ENCODE results near the gene TRIM47. TPM values are rescaled to one million over a fixed set of nuclear protein-coding genes. Genes with fewer than 3 reads are reported as not detected.

The TRIM47 gene
- total and polyA plus RNA-seq, 7 donors, result 8.4 to 17.1 (median 10.9) TPM

DNA sequence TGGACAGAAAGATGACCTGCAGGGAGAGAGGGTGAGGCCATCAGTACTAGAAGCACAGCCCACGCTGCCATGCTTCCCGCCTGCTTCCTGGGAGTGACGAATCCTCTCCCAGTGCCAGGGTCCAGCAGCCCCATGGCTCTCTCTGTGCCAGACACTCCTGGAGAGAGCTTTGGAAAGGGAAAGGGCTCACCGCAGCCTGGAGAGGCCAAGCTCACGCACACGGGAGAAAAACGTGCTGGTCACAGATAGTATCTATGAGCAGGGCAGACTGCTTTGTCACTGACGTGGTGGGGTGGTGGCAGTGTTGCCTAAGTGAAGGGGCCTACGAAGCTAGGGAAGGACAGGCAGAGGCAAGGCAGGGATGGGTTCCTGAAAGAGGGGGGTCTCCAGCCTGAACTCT is 28.7 kb downstream of the TRIM47 start:
- WGBS, 3 donors, result 49 to 53% (median 50%) methylated on average over 9 of the region's 9 CpGs
- no peak for ATAC-seq

DNA sequence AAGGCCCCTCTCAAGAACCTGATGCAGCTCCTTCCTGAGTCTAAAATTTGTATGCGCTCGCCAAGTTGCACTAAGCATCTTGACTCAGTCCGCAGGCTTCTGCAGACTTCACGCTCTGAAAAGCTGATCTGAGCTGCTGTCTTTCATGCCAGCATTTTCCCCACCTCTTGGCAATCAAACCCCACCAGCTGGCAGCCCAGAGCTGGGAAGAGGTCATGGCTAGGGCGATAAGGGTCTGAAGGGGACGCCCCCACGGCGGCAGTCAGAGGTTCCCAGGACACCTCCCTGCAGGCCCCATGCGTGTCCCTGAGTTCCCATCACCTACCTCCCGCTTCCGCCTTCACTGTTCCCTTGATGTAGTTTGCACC is 29.1 kb downstream of the TRIM47 start:
- 45 to 64% (median 47%) methylated on average over 11 of the region's 11 CpGs for WGBS, 3 donors
- Histone ChIP-seq H3K4me1 (peaks cover 81% of the 10 kb centered on the region), H3K36me3 (ENCODE audit: insufficient read depth in 1 of 2, low read depth in 1 of 2) (peaks cover 15 to 70% of the 10 kb centered on the region in 2 donors), H3K27ac (peak overlapping the region; percentile 95), H3K9me3 (no peaks in the 10 kb centered on the region), H3K4me3 (no peak overlapping the region), H3K27me3 (ENCODE audit: insufficient read depth in 3 of 3, low read length in 2 of 3) (no peaks in the 10 kb centered on the region)
- intact Hi-C loops (cut with DNase I), result loop anchor here (5.0 kb wide), 2 partner anchors 62 to 72 kb away; a partner anchor contains a TSS
- DNase-seq (no peak), ATAC-seq (no peak)
- TF ChIP-seq, protein P1, sequence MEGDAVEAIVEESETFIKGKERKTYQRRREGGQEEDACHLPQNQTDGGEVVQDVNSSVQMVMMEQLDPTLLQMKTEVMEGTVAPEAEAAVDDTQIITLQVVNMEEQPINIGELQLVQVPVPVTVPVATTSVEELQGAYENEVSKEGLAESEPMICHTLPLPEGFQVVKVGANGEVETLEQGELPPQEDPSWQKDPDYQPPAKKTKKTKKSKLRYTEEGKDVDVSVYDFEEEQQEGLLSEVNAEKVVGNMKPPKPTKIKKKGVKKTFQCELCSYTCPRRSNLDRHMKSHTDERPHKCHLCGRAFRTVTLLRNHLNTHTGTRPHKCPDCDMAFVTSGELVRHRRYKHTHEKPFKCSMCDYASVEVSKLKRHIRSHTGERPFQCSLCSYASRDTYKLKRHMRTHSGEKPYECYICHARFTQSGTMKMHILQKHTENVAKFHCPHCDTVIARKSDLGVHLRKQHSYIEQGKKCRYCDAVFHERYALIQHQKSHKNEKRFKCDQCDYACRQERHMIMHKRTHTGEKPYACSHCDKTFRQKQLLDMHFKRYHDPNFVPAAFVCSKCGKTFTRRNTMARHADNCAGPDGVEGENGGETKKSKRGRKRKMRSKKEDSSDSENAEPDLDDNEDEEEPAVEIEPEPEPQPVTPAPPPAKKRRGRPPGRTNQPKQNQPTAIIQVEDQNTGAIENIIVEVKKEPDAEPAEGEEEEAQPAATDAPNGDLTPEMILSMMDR (IDR thresholded peaks at IDR 0.05), result no peak

More for the DNA sequence above, 28.7 kb downstream of the TRIM47 start:
- Histone ChIP-seq H3K27me3 (ENCODE audit: insufficient read depth in 3 of 3, low read length in 2 of 3) (no peaks in the 10 kb centered on the region), H3K4me3 (no peak overlapping the region), H3K4me1 (peaks cover 79% of the 10 kb centered on the region), H3K36me3 (ENCODE audit: insufficient read depth in 1 of 2, low read depth in 1 of 2) (peaks cover 15 to 70% of the 10 kb centered on the region in 2 donors), H3K27ac (peak overlapping the region; percentile 98), H3K9me3 (no peaks in the 10 kb centered on the region)
- intact Hi-C loops (cut with DNase I), result loop anchor here (5.0 kb wide), 2 partner anchors 62 to 72 kb away; a partner anchor contains a TSS
- TF ChIP-seq, protein P1 (IDR thresholded peaks at IDR 0.05), result no peak
- no peak for DNase-seq

DNA sequence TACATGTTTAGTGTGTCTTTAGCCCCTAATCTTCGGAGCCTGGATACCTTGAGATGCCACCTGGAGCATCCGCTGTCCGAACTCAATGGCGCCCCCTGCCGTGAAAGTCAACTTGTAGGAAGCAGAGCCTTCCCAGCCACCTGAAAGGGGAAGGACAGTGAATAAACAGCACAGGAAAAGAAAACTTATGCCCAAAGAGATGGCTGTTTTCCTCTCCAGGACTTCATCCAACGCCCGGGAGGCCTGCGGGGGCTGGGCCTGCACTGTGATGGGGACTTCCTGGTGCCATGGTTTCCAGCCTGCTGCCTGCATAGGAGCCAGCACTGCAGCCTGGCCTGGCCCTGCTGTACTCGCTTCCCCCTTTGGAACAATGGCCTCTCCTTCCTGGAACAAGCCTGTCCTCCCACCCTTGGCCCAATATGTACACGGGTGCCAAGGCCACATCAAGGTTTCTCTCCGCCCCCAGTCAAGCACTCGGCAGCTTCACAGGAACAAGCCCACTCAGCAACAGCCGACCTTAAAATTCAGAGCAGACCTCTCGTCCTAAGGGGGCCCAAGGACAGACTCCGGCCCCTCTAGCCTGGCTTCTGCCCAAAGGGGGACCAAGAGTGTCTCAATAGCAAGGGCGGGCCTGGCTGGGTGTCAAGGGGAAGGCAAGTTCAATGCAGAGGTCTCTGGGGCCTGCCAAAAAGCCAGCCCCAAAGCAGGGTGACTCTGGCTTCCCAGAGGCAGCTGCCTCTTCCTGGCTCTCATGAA is 29.7 kb downstream of the TRIM47 start:
- Histone ChIP-seq H3K27me3 (ENCODE audit: insufficient read depth in 3 of 3, low read length in 2 of 3) (no peaks in the 10 kb centered on the region), H3K4me1 (peaks cover 75% of the 10 kb centered on the region), H3K36me3 (ENCODE audit: insufficient read depth in 1 of 2, low read depth in 1 of 2) (peaks cover 15 to 70% of the 10 kb centered on the region in 2 donors), H3K9me3 (no peaks in the 10 kb centered on the region), H3K4me3 (peak overlapping the region; percentile 6), H3K27ac (peak overlapping the region; percentile 95)
- 35 to 36% (median 35%) methylated on average over 16 of the region's 16 CpGs for WGBS, 3 donors
- intact Hi-C loops (cut with DNase I), result loop anchor here (5.0 kb wide), 2 partner anchors 61 to 71 kb away; a partner anchor contains a TSS
- TF ChIP-seq, protein P1 (IDR thresholded peaks at IDR 0.05), result peak; percentile 57
- DNase-seq (peak; percentile 75 to 83), ATAC-seq (no peak)

DNA sequence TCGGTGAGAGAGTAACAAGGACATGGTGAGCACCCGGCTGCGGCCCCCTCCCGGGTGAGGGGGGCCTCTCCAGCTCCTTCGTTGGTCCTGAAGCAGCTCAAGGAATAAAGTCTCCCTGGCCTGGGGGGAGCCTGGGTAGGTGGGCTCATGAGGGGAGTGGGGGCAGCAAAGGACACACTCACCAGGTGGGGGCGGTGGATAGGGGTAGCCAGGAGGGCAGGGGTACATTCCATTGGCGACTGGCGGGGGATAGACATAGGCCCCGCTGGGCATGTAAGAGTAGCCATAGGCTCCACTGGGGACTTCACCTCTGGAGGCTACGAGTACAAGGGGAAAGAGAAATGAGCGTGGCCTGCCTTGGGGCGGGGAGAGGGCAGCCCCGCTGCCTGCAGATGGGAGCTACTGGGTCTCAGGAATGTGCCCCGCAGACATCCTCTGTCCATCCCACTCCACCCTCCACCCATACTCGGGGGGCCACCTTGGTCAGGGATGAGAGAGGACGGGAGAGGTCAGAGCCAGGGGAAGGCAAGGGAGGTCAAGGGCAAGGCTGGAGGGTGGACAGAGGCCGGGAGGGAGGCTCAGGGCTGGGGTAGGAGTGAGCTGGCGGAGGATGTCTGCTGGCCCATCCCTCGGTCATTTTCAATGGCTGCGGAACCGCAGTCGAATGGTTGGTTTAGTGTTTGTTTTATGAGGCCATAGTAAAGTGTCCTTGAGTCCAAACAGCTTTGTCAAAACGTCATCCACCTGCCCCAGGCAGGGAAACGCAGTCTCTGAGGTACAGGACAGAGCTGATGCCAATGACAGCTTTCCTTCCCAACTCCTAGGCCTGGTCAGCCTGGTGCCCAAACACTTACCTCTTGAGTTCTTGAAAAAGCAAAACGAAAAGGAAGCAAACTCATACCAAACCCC is 30.5 kb downstream of the TRIM47 start:
- H3K27ac ChIP-seq, result peak overlapping the region; percentile 95
- 83 to 84% (median 83%) methylated on average over 25 of the region's 25 CpGs for WGBS, 3 donors
- intact Hi-C loops (cut with DNase I), result loop anchor here (5.0 kb wide), 2 partner anchors 61 to 71 kb away; a partner anchor contains a TSS

More for the DNA sequence above, 30.5 kb downstream of the TRIM47 start:
- Histone ChIP-seq H3K4me1 (peaks cover 67% of the 10 kb centered on the region), H3K9me3 (no peaks in the 10 kb centered on the region), H3K36me3 (ENCODE audit: insufficient read depth in 1 of 2, low read depth in 1 of 2) (peaks cover 15 to 70% of the 10 kb centered on the region in 2 donors), H3K27me3 (ENCODE audit: insufficient read depth in 3 of 3, low read length in 2 of 3) (no peaks in the 10 kb centered on the region), H3K4me3 (peak overlapping the region; percentile 6)
- no peak for DNase-seq
- TF ChIP-seq, protein P1 (IDR thresholded peaks at IDR 0.05), result no peak
- no peak for ATAC-seq
